Activated CD8-positive, alpha-beta T cell treated with anti-CD3 and anti-CD28 coated beads for 36 hours (primary cell): ENCODE results near the gene UBE2H. TPM values are rescaled to one million over a fixed set of nuclear protein-coding genes. Genes with fewer than 3 reads are reported as not detected.

Experiments
- ATAC-seq: fragments of 200-7000 bp; cut with Tn5 transposase; one replicate; pipeline ENCODE4 v1.10.0; 2021; ENCODE audit warnings: mild to moderate bottlenecking, moderate library complexity
- CTCF ChIA-PET: fragments of 350-600 bp; sonication (Branson Sonifier 250); formaldehyde crosslinking; loops from one replicate; lab custom pipeline; 2021; ENCODE audit warnings: antibody characterized with exemption; lab: Charles Lee
- POLR2A ChIA-PET: fragments of 350-600 bp; sonication (Branson Sonifier 250); formaldehyde crosslinking; loops from one replicate; lab custom pipeline; 2021; ENCODE audit warnings: antibody characterized with exemption; lab: Charles Lee
- DNase-seq: peaks from one replicate; pipeline ENCODE4 v3.0.0-alpha.2; 2020
- H3K27ac Mint-ChIP-seq: one replicate; pipeline ENCODE4 v1.8.0; 2021; ENCODE audit warnings: mild to moderate bottlenecking, mixed read lengths
- H3K27me3 Mint-ChIP-seq: one replicate; pipeline ENCODE4 v1.8.0; 2021; ENCODE audit warnings: mixed read lengths
- H3K36me3 Mint-ChIP-seq: one replicate; pipeline ENCODE4 v1.8.0; 2021; ENCODE audit warnings: low read depth, mixed read lengths
- H3K4me1 Mint-ChIP-seq: one replicate; pipeline ENCODE4 v1.8.0; 2021; ENCODE audit warnings: low read depth, mixed read lengths
- H3K4me3 Mint-ChIP-seq: one replicate; pipeline ENCODE4 v1.8.0; 2021; ENCODE audit warnings: mild to moderate bottlenecking, moderate library complexity, mixed read lengths
- H3K9me3 Mint-ChIP-seq: one replicate; pipeline ENCODE4 v1.8.0; 2021; ENCODE audit warnings: mixed read lengths
- CTCF ChIP-seq: fragments of 200-600 bp; IDR thresholded peaks from one replicate; pipeline ENCODE4 v1.8.0; 2022; ENCODE audit warnings: antibody characterized with exemption, mild to moderate bottlenecking
- intact Hi-C: fragments of 100-400 bp; cut with micrococcal nuclease; formaldehyde crosslinking; loops from one replicate; pipeline ENCODE4 v1.10.0; 2022
- total RNA-seq, 2 experiments: library from RNA; stranded (reverse); gene quantifications; one replicate each; pipeline ENCODE4 v1.2.3, GENCODE V29; 2021

Gene UBE2H
- total RNA-seq, 2 experiments from 2014 or later: 22.4 to 22.6 TPM

GRCh38 chr7:129845178-129845971 is 107.4 kb downstream of the UBE2H start:
- no peak overlapping the region for H3K4me3 Mint-ChIP-seq
- no peak for TF ChIP-seq CTCF
- no peaks in the 10 kb centered on the region for H3K27me3 Mint-ChIP-seq
- DNase-seq: no peak
- POLR2A ChIA-PET: interaction anchor here (1.4 to 1.6 kb wide), 2 partner anchors 14 to 16 kb away, joined by 3 to 4 read pairs; no protein-coding TSS in a partner anchor
- H3K4me1 Mint-ChIP-seq: peaks cover 50% of the 10 kb centered on the region
- intact Hi-C loops: no loop called here
- peak overlapping the region; percentile 12 for H3K27ac Mint-ChIP-seq
- ATAC-seq: no peak
- CTCF ChIA-PET: interaction anchor here (2.5 kb wide), 2 partner anchors 15 to 20 kb away, joined by 10 to 16 read pairs; no protein-coding TSS in a partner anchor
- peaks cover 1% of the 10 kb centered on the region for H3K36me3 Mint-ChIP-seq
- no peaks in the 10 kb centered on the region for H3K9me3 Mint-ChIP-seq

GRCh38 chr7:129843978-129844840 is 108.6 kb downstream of the UBE2H start:
- Mint-ChIP-seq H3K9me3 (no peaks in the 10 kb centered on the region), H3K36me3 (peaks cover 1% of the 10 kb centered on the region), H3K4me1 (peaks cover 51% of the 10 kb centered on the region), H3K4me3 (no peak overlapping the region), H3K27ac (peak overlapping the region; percentile 51), H3K27me3 (no peaks in the 10 kb centered on the region)
- ATAC-seq (peak; percentile 68), DNase-seq (peak; percentile 40)
- CTCF ChIA-PET: interaction anchor here (0.6 to 2.5 kb wide), 3 partner anchors 14 to 166 kb away, joined by 3 to 16 read pairs (median 10); no protein-coding TSS in a partner anchor
- POLR2A ChIA-PET: interaction anchor here (1.6 kb wide), 1 partner anchor 15 kb away, joined by 4 read pairs; no protein-coding TSS in a partner anchor
- TF ChIP-seq CTCF: no peak
- intact Hi-C loops: no loop called here

GRCh38 chr7:129843365-129843898 is 109.3 kb downstream of the UBE2H start:
- DNase-seq (no peak), ATAC-seq (no peak)
- Mint-ChIP-seq H3K4me1 (peaks cover 51% of the 10 kb centered on the region), H3K27ac (no peak overlapping the region), H3K9me3 (no peaks in the 10 kb centered on the region), H3K27me3 (no peaks in the 10 kb centered on the region), H3K4me3 (no peak overlapping the region), H3K36me3 (peaks cover 1% of the 10 kb centered on the region)
- TF ChIP-seq CTCF: no peak
- intact Hi-C loops: no loop called here
- ChIA-PET CTCF (interaction anchor here (0.6 to 2.5 kb wide), 3 partner anchors 13 to 167 kb away, joined by 3 to 16 read pairs (median 10); no protein-coding TSS in a partner anchor), POLR2A (interaction anchor here (0.6 kb wide), 1 partner anchor 34 kb away, joined by 3 read pairs; no protein-coding TSS in a partner anchor)

- no peak for TF ChIP-seq CTCF
- Mint-ChIP-seq H3K4me1 (peaks cover 48% of the 10 kb centered on the region), H3K27me3 (no peaks in the 10 kb centered on the region), H3K27ac (peak overlapping the region; percentile 63), H3K9me3 (no peaks in the 10 kb centered on the region), H3K4me3 (no peak overlapping the region), H3K36me3 (no peaks in the 10 kb centered on the region)
- DNase-seq: peak; percentile 36
- peak; percentile 77 for ATAC-seq
- ChIA-PET CTCF (interaction anchor here (1.1 to 3.0 kb wide), 5 partner anchors 10 to 169 kb away, joined by 3 to 17 read pairs (median 5); no protein-coding TSS in a partner anchor), POLR2A (interaction anchor here (1.1 kb wide), 2 partner anchors 10 to 16 kb away, joined by 3 read pairs; no protein-coding TSS in a partner anchor)
- intact Hi-C loops: no loop called here
Measured at GRCh38 chr7:129841465-129841864, 111.3 kb downstream of the UBE2H start.
